ENCODE data around the gene HDDC3. TPM values are rescaled to one million over a fixed set of nuclear protein-coding genes. Genes with fewer than 3 reads are reported as not detected.

Gene HDDC3
- total RNA-seq, 1 experiment from 2014 or later = 13.3 TPM

- Mint-ChIP-seq H3K36me3 (ENCODE audit: insufficient read depth in 1 of 3, low read depth in 3 of 3) (peaks cover 0 to 8% (median 0%) of the 10 kb centered on the region in 3 experiments; a peak in 2 of 7 replicates), H3K27ac (no peak overlapping the region; a peak in 1 of 7 replicates), H3K4me1 (peaks cover 17 to 29% of the 10 kb centered on the region in 2 experiments), H3K9me3 (no peaks in the 10 kb centered on the region; a peak in 1 of 5 replicates), H3K4me3 (no peak overlapping the region), H3K27me3 (ENCODE audit: low read depth) (no peaks in the 10 kb centered on the region)
- no peak overlapping the region for H2BK15ac ChIP-seq (ENCODE audit: low read depth, low read length)
- no peak overlapping the region for H3K9ac ChIP-seq (ENCODE audit: extremely low read depth, insufficient read length, low read length)
- no peak overlapping the region for H3K23ac ChIP-seq (ENCODE audit: insufficient read length, low read depth, low read length)
- no peaks in the 10 kb centered on the region for H3K4me1 ChIP-seq (ENCODE audit: insufficient read depth, low read length)
- no peak overlapping the region for H4K91ac ChIP-seq (ENCODE audit: insufficient read length, low read depth, low read length)
- peaks cover 7% of the 10 kb centered on the region for H3K23me2 ChIP-seq (ENCODE audit: insufficient read length, low read depth, low read length, poor library complexity, severe bottlenecking)
- H3K9me3 ChIP-seq (ENCODE audit: control insufficient read depth, low read depth, low read length) = no peaks in the 10 kb centered on the region
- no peaks in the 10 kb centered on the region for H4K20me1 ChIP-seq (ENCODE audit: control insufficient read depth, insufficient read depth, insufficient read length)
- no peak overlapping the region for H3T11ph ChIP-seq (ENCODE audit: low read length)
- no peak for DNase-seq
- H3K79me1 ChIP-seq (ENCODE audit: insufficient read depth, low read depth, low read length, poor library complexity, severe bottlenecking) = no peaks in the 10 kb centered on the region
- H2BK12ac ChIP-seq (ENCODE audit: insufficient read length, low read depth, low read length) = no peak overlapping the region
- no peak overlapping the region for H4K8ac ChIP-seq (replicated peaks; ENCODE audit: insufficient read length, low read depth, low read length)
- H2BK5ac ChIP-seq (ENCODE audit: insufficient read length, low read length) = no peak overlapping the region
- no peaks in the 10 kb centered on the region for H3K27me3 ChIP-seq (ENCODE audit: insufficient read depth, low read length)
- no peak overlapping the region for H3K4ac ChIP-seq (ENCODE audit: low read depth, low read length)
- no peak overlapping the region for H2BK20ac ChIP-seq (ENCODE audit: low read depth, low read length, poor library complexity, severe bottlenecking)
- WGBS (ENCODE audit: extremely low coverage, insufficient read length, low lambda C conversion rate) = no CpG with 5 or more reads among the region's 13 CpGs
- no peak overlapping the region for H3K4me2 ChIP-seq (ENCODE audit: insufficient read depth, insufficient read length, low read length)
- no peak overlapping the region for H3K56ac ChIP-seq (ENCODE audit: insufficient read length, low read depth, low read length)
- no peak overlapping the region for H2BK120ac ChIP-seq (ENCODE audit: low read depth, low read length, poor library complexity, severe bottlenecking)
- no peaks in the 10 kb centered on the region for H3K79me2 ChIP-seq (ENCODE audit: insufficient read depth, low read length)
- H3K18ac ChIP-seq (ENCODE audit: insufficient read length, low read depth, low read length) = no peak overlapping the region
- no peak overlapping the region for H3K14ac ChIP-seq (ENCODE audit: insufficient read depth, low read length)
- H3K27ac ChIP-seq (ENCODE audit: insufficient read length, low read depth, low read length) = no peak overlapping the region
- H2AK5ac ChIP-seq (ENCODE audit: insufficient read length, low read length) = no peak overlapping the region
- no peak for TF ChIP-seq CTCF (conservative IDR thresholded peaks at IDR 0.05)
- H2AFZ ChIP-seq (ENCODE audit: low read length) = no peak overlapping the region
- no peak overlapping the region for H4K5ac ChIP-seq (ENCODE audit: insufficient read length, low read depth, low read length)
These were observed 45.3 kb downstream of the HDDC3 start for GRCh38 chr15:90887037-90887481.
